HG03060 (cell line): ENCODE results near the gene PDE8B.

ENCODE experiments used
- ATAC-seq: cut with Tn5 transposase; IDR thresholded peaks from one replicate; pipeline ENCODE4 v1.9.1; 2021; ENCODE audit warnings: low read depth, moderate number of reproducible peaks; ENCODE audit not compliant: unreplicated experiment

Gene PDE8B

GRCh38 chr5:77186652-77187370 is 23.7 kb upstream of the PDE8B start:
- no peak for ATAC-seq

DNA sequence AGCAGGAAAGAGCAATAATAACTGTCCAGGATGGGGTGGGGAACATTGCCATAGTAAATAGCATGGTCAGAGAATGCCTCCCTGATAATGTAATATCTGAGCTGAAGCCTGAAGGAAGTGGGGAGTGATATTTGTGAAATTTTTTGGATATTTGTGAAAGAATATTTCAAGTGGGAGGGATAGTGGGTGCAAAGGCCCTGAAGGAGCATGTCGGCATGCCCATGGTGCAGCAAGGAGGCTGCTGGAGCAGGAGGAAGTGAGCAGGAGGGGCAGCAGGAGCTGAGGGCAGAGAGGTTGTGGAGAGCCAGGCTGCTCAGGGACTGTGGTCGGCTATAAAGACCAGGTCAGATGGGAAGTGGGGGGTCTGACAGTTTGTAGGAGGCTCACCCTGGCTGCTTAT is 21.1 kb upstream of the PDE8B start:
- no peak for ATAC-seq

DNA sequence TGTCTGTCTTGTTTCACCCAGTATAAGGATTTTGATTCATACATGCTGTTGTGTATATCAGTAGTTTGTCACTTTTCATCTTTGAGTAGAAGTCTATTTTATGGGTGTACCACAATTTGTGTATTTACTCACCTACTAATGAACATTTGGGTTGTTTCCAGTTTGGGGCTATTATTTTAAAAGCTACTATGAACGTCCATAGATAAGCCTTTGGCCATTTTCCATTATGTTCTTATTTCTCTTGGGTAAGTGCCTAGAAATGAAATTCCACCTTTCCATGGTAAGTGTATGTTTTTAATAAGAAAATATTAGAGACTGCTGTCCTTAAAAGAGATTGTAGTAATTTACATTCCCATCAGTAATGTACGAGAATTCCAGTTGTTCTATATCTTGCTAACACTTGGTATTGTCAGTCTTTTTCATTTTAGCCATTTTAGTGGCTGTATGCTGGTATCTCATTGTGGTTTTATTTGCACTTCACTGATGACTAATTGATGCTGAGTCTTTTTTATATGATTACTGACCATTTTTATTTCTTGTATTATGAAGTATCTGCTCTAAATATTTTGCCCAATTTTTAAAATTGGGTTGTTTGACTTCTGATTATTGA is 17.9 kb upstream of the PDE8B start:
- ATAC-seq = no peak

DNA sequence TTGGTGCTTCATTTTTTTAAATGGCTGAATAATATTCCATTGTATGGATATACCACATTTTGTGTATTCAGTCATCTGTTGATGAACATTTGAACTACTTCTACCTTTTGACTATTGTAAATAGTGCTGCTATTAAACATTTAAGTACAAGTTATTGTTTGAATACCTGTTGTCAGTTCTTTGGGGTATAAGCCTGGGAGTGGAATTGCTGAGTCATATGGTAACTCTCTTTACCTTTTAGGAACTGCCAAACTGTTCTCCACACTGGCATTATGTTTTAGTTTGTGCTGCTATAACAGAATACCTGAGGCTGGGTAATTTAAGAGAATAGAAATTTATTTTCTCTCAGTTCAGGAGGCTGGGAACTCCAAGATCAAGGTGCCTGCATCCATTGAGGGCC is 15.7 kb upstream of the PDE8B start:
- ATAC-seq = no peak

DNA sequence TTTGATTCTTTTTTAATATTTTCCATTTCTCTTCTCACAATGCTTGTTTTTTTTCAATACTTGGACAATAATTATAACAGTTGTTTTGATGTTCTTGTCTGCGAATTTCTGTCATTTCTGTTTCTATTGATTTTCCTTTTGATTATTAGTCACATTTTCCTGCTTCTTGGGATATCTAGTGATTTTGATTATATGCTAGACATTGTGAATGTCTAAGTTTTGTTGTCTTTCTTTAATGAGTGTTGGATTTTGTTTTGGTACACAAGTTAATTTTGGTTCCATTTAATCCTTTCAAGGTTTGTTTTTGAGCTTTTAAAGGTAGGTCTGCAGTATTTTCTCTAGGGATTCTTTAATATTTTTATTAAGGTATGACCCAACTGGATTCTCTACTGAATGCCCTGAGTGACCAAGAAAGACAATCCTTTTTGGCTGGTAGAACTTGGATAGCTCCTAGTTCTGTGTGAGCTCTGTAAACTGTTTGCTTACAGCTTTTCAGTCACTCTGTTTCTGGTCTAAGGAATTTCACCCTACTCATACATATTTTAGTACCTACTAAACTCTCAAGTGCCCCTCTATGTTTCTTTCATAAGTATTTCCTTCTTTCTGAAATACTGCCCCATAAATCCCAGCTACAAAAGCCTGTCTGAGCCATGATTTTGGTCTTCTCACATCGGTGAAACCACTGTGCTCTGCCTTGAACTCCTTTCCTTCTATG is 12.5 kb upstream of the PDE8B start:
- ATAC-seq = no peak

GRCh38 chr5:77200663-77201062 is 9.8 kb upstream of the PDE8B start:
- ATAC-seq = no peak

- ATAC-seq = no peak
Measured at GRCh38 chr5:77202145-77202544, 8.3 kb upstream of the PDE8B start.

DNA sequence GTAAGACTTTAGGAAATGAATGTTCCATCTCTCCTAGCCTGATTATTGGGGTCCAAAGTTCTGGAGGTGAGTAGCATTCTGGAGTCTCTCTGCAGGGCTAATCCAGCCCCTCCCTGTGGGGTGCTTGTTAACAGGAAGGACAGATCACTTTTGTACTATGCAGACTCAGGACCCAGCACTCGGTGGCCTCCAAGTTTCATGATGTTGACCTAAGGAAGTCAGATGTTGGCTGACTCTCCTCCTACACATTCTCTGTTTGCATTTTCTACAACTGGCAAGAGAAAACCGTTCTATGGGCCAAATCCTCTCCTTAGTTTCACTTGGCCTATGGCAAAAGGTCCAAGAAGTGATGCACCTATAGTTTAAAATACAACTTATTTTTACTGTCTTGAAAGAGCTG is 5.5 kb upstream of the PDE8B start:
- ATAC-seq = no peak

GRCh38 chr5:77208507-77209163 is 1.8 kb upstream of the PDE8B start:
- ATAC-seq = no peak

GRCh38 chr5:77209495-77210090 is 887 bp upstream of the PDE8B start:
- no peak for ATAC-seq

DNA sequence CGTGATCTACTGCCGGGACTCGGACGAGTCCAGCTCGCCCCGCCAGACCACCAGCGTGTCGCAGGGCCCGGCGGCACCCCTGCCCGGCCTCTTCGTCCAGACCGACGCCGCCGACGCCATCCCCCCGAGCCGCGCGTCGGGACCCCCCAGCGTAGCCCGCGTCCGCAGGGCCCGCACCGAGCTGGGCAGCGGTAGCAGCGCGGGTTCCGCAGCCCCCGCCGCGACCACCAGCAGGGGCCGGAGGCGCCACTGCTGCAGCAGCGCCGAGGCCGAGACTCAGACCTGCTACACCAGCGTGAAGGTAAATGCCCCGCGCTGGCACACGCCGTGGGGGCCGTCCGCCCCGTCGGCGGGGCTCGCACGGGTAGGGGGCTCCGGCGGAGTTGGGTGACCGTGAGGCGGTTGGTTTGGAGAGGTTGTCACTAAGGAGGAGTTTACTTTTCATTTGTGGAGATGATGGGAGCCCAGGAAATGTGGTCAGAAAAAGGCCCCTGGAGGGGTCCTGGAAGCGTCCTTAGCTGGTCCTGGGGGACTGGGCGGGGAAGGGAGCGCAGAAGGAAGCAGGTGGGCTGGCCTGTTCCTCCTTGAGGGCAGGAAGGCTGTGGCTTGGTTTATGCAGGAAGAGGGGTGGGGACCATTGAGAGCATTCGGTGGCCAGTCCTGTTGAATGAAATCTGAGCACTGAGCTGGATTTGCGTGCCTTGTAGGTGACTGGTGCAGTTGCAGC is 647 bp downstream of the PDE8B start:
- ATAC-seq = no peak

- ATAC-seq = no peak
Measured at GRCh38 chr5:77211691-77212047, 1.2 kb downstream of the PDE8B start.

- ATAC-seq = no peak
Measured at GRCh38 chr5:77213601-77214000, 3.1 kb downstream of the PDE8B start.

- ATAC-seq = no peak
Measured at GRCh38 chr5:77214151-77214550, 3.7 kb downstream of the PDE8B start.

DNA sequence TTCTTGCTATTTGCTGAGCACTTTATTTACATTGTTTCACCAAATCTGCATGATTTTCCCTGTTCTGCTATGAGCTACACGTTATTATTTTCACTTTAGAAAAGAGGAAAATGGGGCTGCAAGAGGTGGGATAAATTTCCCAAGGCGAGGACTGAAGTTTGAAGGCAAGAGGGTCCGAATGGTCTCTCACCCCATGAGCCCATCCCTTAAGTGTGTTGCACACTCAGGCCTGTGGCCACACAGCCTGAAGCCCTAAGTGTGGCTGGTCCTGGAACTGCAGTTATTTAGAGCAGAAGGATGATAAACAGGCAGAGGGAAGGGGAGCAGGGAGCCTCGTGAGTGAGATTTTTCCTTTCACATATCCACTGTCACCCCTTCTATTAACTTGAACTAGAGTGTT is 7.8 kb downstream of the PDE8B start:
- ATAC-seq = no peak

GRCh38 chr5:77221115-77221514 is 10.6 kb downstream of the PDE8B start:
- ATAC-seq = no peak

GRCh38 chr5:77222722-77223121 is 12.2 kb downstream of the PDE8B start:
- ATAC-seq = no peak

DNA sequence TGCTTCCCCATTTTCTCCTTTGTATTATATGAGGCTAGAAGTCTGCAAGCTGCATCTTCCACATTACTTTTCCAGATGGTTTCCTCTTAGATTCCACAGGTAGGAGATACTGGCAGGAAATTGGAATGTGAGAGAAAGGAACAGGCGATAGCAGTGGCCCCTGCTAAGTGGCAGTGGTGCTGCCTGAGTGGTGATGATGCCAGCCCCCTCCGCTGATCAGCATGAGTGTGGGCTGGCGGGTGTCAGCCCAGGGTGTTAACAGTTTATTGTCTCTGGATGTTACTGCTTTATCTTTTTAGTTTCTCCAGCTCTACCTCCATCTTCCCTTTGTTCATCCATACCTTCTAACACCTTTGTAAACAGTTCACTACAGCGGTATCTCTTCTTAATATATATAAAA is 13.2 kb downstream of the PDE8B start:
- ATAC-seq = no peak

GRCh38 chr5:77224672-77225355 is 14.3 kb downstream of the PDE8B start:
- no peak for ATAC-seq

- no peak for ATAC-seq
Measured at GRCh38 chr5:77225531-77225930, 15.1 kb downstream of the PDE8B start.
